Ectodermal cell (in vitro differentiated cells): ENCODE data around the gene TFF1.

Source experiments
- H3K27ac ChIP-seq: 2 replicates; pipeline ENCODE4 v1.7.0; 2013; ENCODE audit warnings: mild to moderate bottlenecking, low read depth, low read length; ENCODE audit not compliant: insufficient read depth, poor library complexity, severe bottlenecking
- H3K27me3 ChIP-seq: 2 replicates; pipeline ENCODE4 v1.7.0; 2013; ENCODE audit warnings: mild to moderate bottlenecking, low read length; ENCODE audit not compliant: insufficient read depth, control insufficient read depth, poor library complexity, severe bottlenecking
- H3K36me3 ChIP-seq: one replicate; pipeline ENCODE4 v1.7.0; 2013; ENCODE audit warnings: low read length; ENCODE audit not compliant: control insufficient read depth, insufficient read depth
- H3K4me1 ChIP-seq: one replicate; pipeline ENCODE4 v1.7.0; 2013; ENCODE audit warnings: low read length; ENCODE audit not compliant: control insufficient read depth, insufficient read depth
- H3K4me3 ChIP-seq: 2 replicates; pipeline ENCODE4 v1.7.0; 2013; ENCODE audit warnings: low read depth, low read length, control low read depth; ENCODE audit not compliant: insufficient read depth
- H3K9me3 ChIP-seq: 2 replicates; pipeline ENCODE4 v1.7.0; 2013; ENCODE audit warnings: mild to moderate bottlenecking, low read length, moderate library complexity; ENCODE audit not compliant: control insufficient read depth
- WGBS, 2 experiments: methylation state at CpG; one replicate each; pipeline ENCODE4 v1.1.7; 2013; ENCODE audit warnings: missing lambda C conversion rate in 2 of 2; 5-methylcytosine and 5-hydroxymethylcytosine counted together

The TFF1 gene

GRCh38 chr21:42363312-42363711, 3.0 kb downstream of the TFF1 start:
- WGBS, 2 experiments, result 88 to 92% methylated on average over 8 of the region's 8 CpGs
- H3K4me1 ChIP-seq, result peaks cover 3% of the 10 kb centered on the region
- no peaks in the 10 kb centered on the region for H3K27me3 ChIP-seq
- no peaks in the 10 kb centered on the region for H3K36me3 ChIP-seq
- H3K9me3 ChIP-seq, result no peaks in the 10 kb centered on the region
- H3K4me3 ChIP-seq, result no peak overlapping the region
- no peak overlapping the region for H3K27ac ChIP-seq

DNA sequence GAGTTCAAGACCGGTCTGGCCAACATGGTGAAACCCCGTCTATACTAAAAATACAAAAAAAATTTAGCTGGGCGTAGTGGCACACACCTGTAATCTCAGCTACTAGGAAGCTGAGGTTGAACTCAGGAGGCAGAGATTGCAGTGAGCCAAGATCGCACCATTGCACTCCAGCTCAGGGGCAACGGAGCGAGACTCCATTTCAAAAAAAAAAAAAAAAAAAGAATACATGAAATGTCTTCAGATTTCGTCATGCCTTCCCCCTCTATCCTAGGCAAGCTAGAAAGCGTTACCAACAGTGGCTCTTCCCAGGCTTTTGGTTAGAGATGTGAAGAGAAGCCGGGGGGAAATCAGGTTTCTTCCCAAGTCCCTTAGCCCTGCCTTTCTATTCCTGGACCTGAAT, 3.6 kb downstream of the TFF1 start:
- H3K27ac ChIP-seq, result no peak overlapping the region
- 91 to 95% methylated on average over 8 to 9 of the region's 9 CpGs for WGBS, 2 experiments

DNA sequence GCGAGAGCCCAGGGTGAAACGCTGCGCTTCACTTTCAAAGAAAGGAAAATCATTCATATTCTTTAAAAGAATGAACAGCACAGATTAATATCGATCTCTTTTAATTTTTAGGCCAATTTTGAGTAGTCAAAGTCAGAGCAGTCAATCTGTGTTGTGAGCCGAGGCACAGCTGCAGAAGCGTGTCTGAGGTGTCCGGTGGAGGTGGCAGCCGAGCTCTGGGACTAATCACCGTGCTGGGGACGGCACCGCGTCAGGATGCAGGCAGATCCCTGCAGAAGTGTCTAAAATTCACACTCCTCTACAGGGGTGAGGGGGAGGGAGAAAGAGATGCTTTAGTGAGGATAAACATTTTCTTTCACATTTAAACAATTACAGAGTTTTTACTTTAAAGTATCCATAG, 4.1 kb downstream of the TFF1 start:
- Histone ChIP-seq H3K4me3 (no peak overlapping the region), H3K27me3 (no peaks in the 10 kb centered on the region), H3K27ac (no peak overlapping the region), H3K4me1 (peaks cover 3% of the 10 kb centered on the region), H3K36me3 (no peaks in the 10 kb centered on the region), H3K9me3 (no peaks in the 10 kb centered on the region)
- 91% methylated on average over 12 of the region's 12 CpGs for WGBS, 2 experiments

More for the DNA sequence above, 3.6 kb downstream of the TFF1 start:
- Histone ChIP-seq H3K4me3 (no peak overlapping the region), H3K4me1 (peaks cover 3% of the 10 kb centered on the region), H3K9me3 (no peaks in the 10 kb centered on the region), H3K36me3 (no peaks in the 10 kb centered on the region), H3K27me3 (no peaks in the 10 kb centered on the region)

DNA sequence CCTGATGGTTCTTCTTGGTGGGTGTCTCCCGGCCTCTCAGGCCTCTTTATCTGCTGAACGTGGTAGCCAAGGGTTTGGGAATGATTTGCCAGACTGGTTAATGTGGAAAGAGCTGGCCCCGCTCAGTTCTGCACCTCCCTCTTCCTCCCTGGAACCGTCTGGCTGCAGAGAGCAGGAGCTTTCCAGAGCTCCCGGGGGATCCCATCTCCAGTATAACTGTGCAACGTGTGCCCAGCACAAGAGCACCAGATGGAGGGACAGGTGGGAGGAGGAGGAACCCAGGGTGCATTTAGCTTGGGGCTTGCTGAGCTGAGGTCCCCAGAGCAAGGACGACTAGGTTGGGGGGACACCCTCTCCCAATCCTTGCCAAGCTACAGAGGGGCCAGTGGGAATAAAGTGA, 5.0 kb downstream of the TFF1 start:
- Histone ChIP-seq H3K4me1 (peaks cover 3% of the 10 kb centered on the region), H3K4me3 (no peak overlapping the region), H3K27me3 (no peaks in the 10 kb centered on the region), H3K27ac (no peak overlapping the region), H3K9me3 (no peaks in the 10 kb centered on the region), H3K36me3 (no peaks in the 10 kb centered on the region)
- 77 to 79% methylated on average over 7 of the region's 7 CpGs for WGBS, 2 experiments

GRCh38 chr21:42360317-42360716, 6.0 kb downstream of the TFF1 start:
- H3K27ac ChIP-seq, result no peak overlapping the region
- 77 to 80% methylated on average over 2 of the region's 2 CpGs for WGBS, 2 experiments
- H3K27me3 ChIP-seq, result no peaks in the 10 kb centered on the region
- no peaks in the 10 kb centered on the region for H3K4me1 ChIP-seq
- no peaks in the 10 kb centered on the region for H3K36me3 ChIP-seq
- no peak overlapping the region for H3K4me3 ChIP-seq
- H3K9me3 ChIP-seq, result no peaks in the 10 kb centered on the region

- H3K9me3 ChIP-seq, result no peaks in the 10 kb centered on the region
- H3K36me3 ChIP-seq, result no peaks in the 10 kb centered on the region
- no peak overlapping the region for H3K4me3 ChIP-seq
- H3K4me1 ChIP-seq, result no peaks in the 10 kb centered on the region
- 89 to 92% methylated on average over 13 of the region's 13 CpGs for WGBS, 2 experiments
- H3K27ac ChIP-seq, result no peak overlapping the region
- H3K27me3 ChIP-seq, result no peaks in the 10 kb centered on the region
Measured at GRCh38 chr21:42358937-42359336, 7.4 kb downstream of the TFF1 start.

GRCh38 chr21:42358261-42358660, 8.1 kb downstream of the TFF1 start:
- Histone ChIP-seq H3K9me3 (no peaks in the 10 kb centered on the region), H3K36me3 (no peaks in the 10 kb centered on the region), H3K27ac (no peak overlapping the region), H3K4me1 (no peaks in the 10 kb centered on the region), H3K4me3 (no peak overlapping the region), H3K27me3 (no peaks in the 10 kb centered on the region)
- WGBS, 2 experiments, result 93 to 94% methylated on average over 12 of the region's 12 CpGs

DNA sequence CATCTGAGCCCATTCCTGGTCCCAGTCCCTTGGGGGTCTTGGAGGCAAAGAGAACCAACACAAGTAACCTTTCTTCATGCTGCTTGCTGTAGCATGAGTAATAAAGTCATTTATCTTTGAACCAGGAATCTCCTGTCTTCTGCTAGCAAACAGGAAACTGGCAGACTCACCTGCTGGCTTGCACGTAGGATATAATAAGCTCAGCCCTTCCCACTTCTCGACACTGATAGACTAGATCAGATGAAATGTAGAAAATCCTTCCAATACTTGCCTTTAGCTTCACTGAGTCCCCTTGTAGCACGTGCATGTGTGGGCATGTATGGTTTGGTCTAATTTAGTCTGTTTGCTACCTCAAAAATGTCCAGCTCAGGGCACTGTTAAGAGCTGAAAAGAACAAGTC, 9.0 kb downstream of the TFF1 start:
- WGBS, 2 experiments, result 94 to 96% methylated on average over 3 of the region's 3 CpGs
- H3K4me1 ChIP-seq, result no peaks in the 10 kb centered on the region
- H3K27me3 ChIP-seq, result no peaks in the 10 kb centered on the region
- H3K9me3 ChIP-seq, result no peaks in the 10 kb centered on the region
- no peak overlapping the region for H3K27ac ChIP-seq
- no peak overlapping the region for H3K4me3 ChIP-seq
- no peaks in the 10 kb centered on the region for H3K36me3 ChIP-seq

GRCh38 chr21:42356650-42357049, 9.7 kb downstream of the TFF1 start:
- Histone ChIP-seq H3K36me3 (no peaks in the 10 kb centered on the region), H3K4me3 (no peak overlapping the region), H3K9me3 (no peaks in the 10 kb centered on the region), H3K27me3 (no peaks in the 10 kb centered on the region), H3K27ac (no peak overlapping the region), H3K4me1 (no peaks in the 10 kb centered on the region)
- WGBS, 2 experiments, result 71 to 77% methylated on average over 6 of the region's 6 CpGs

- H3K4me1 ChIP-seq, result no peaks in the 10 kb centered on the region
- WGBS, 2 experiments, result 86 to 96% methylated on average over 2 of the region's 2 CpGs
- no peaks in the 10 kb centered on the region for H3K36me3 ChIP-seq
- no peaks in the 10 kb centered on the region for H3K27me3 ChIP-seq
- H3K9me3 ChIP-seq, result no peaks in the 10 kb centered on the region
- H3K27ac ChIP-seq, result no peak overlapping the region
- no peak overlapping the region for H3K4me3 ChIP-seq
Measured at GRCh38 chr21:42356046-42356445, 10.3 kb downstream of the TFF1 start.

DNA sequence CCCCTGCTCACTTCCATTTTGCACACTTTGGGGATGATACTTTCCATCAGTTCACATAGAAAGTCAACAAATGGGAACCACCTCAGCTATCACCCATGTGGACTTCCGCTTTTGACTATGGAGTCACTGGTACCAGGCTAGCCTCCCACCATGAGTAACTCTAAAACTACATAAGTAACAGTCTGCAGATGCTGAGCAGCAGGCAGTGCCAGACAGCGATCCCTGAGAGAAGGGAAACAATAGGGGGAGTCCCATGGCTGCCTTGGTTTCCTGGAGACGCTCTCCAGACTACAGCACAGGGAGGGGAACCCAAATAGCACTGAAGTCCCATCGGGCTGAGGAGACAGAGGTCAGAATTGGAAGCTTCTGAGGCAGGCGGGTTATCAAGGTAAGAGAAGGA, 12.7 kb downstream of the TFF1 start:
- no peaks in the 10 kb centered on the region for H3K9me3 ChIP-seq
- no peaks in the 10 kb centered on the region for H3K36me3 ChIP-seq
- H3K4me3 ChIP-seq, result no peak overlapping the region
- no peaks in the 10 kb centered on the region for H3K4me1 ChIP-seq
- H3K27me3 ChIP-seq, result no peaks in the 10 kb centered on the region
- no peak overlapping the region for H3K27ac ChIP-seq
- WGBS, 2 experiments, result 90 to 95% methylated on average over 5 of the region's 5 CpGs
